Measurements from ENCODE around the gene TNFRSF19.

TNFRSF19 gene

DNA sequence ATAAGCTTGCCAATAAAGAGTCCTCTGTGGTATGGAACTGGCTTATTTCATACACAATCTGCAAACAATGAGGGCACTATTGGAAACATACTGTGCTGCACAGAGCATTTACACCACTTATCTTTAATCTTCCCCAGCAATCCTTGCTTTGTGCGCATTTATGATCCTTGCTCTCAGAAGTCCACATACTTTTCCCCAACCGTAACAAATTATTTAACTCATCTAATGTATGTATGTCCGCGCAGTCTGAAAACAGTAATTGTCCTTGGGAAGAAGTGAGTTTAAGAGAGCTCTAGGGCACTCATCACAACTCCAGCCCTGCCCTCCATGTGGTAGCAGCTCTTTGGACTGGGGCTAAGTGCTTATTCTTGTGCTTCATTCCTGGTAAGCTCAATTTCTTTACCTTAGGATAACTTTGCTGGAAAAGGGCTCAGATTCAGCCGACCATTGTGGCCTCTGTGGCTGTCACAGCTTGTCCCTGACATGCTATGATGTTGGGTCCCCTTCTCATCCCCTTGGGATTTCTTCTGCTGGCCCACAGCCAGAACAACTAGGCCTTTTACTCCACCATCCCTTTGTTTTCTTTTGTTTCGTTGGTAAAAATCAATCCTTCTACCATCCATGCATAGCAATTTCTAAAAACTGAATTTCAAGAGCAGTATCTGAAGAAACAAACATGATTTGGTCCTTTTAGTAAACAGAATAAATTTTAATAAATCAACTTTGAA lies 152.7 kb downstream of the TNFRSF19 start:
- DNase-seq (ENCODE audit: low read depth): no peak

DNA sequence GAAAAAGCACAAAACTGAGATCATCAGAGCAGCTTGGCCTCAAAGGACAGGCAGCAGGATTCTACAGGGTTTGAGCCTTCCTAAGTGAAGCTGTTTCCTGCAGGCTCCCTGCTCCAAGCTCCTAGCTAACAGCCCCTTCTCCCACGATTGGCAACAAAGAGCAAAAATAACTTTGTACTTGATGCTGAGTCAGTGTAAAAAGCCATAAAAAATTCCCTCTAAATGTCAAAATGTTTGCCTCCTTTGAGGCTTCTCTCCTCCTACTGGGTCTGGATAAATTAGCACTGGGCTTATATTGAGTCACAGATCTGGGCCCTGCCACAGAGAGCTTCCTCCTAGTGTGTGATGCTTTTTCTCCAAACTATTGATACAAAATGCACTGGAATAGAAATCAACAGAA lies 153.3 kb downstream of the TNFRSF19 start:
- no peak for DNase-seq (ENCODE audit: low read depth)

GRCh38 chr13:23724196-23724970 lies 154.2 kb downstream of the TNFRSF19 start:
- DNase-seq (ENCODE audit: low read depth): no peak
